Urinary bladder (tissue), 4 donors: ENCODE results near the gene MAS1. TPM values are rescaled to one million over a fixed set of nuclear protein-coding genes. Genes with fewer than 3 reads are reported as not detected.

ENCODE experiments used
- DNase-seq: peaks from one replicate; pipeline ENCODE4 v3.0.0-alpha.2; 2015; ENCODE audit errors: extremely low spot score
- H3K27ac ChIP-seq: one replicate; pipeline ENCODE4 v1.5.1; 2013; ENCODE audit warnings: low read depth, mild to moderate bottlenecking, moderate library complexity
- H3K36me3 ChIP-seq: one replicate; pipeline ENCODE4 v1.6.1; 2013; ENCODE audit warnings: mild to moderate bottlenecking, moderate library complexity; ENCODE audit not compliant: insufficient read depth
- H3K4me1 ChIP-seq: one replicate; pipeline ENCODE4 v1.6.1; 2013; ENCODE audit warnings: mild to moderate bottlenecking, moderate library complexity; ENCODE audit not compliant: insufficient read depth
- H3K4me3 ChIP-seq: one replicate; pipeline ENCODE4 v1.5.1; 2013; ENCODE audit warnings: low read depth, low read length
- WGBS: extraction: QIAGEN DNeasy Blood & Tissue Kit; methylation state at CpG from one replicate; pipeline ENCODE4 v1.1.7; 2013; 5-methylcytosine and 5-hydroxymethylcytosine counted together
- polyA plus RNA-seq: library from polyadenylated mRNA; stranded (reverse); fragments of 200-250 nt; gene quantifications from one replicate; pipeline ENCODE4 v1.2.3, GENCODE V29; 2013
- total RNA-seq: library from RNA; depleted of rRNA; stranded (reverse); fragments of >200 nt; gene quantifications from one replicate; pipeline ENCODE4 v1.2.3, GENCODE V29; 2014
- donor health status: healthy with polysubstance abuse.
- donor health status: healthy.

The MAS1 gene
- total and polyA plus RNA-seq, 2 donors, result 0.05 TPM; not detected in 1

DNA sequence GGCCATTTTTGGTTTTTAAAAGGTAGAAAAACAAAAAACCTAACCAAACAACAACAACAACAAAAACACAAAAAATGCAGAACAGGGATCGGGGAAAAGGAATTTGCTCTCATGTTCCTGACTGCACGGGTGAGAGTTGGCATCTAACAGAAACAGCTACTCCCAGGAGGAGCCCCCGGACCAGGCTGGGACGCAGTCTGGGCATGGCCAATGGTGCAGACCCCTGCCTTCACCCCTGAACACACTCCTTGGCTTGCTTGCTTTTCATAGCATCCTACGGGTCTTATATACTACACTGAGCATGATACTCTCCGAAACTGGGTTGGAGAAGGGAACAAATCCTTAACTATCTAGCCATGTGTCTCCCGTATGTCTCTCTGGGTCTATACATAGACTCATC, 587 bp upstream of the MAS1 start:
- no peak for DNase-seq
- H3K27ac ChIP-seq, result no peak overlapping the region
- no peaks in the 10 kb centered on the region for H3K36me3 ChIP-seq
- H3K4me3 ChIP-seq, result no peak overlapping the region
- WGBS, result 89% methylated on average over 7 of the region's 7 CpGs
- H3K4me1 ChIP-seq, result no peaks in the 10 kb centered on the region

DNA sequence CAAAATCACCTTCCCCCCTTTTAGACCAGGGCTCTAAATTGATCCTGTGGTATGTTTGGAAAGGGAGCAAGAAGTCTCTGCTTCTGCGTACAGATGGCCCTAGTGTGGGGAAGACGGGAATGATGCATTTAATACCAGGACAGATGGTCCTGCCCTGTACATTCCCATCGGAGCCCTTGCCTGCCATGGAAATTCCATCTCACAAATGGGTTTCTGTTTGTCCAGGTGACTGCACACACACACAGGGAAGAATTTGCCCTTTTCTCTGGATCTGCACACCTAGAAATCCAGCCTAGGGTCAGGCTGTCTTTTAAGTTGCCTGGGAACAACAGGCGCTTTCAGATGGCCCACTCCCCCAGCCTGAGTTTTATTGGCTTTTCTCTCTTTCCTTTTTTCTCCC, 1.3 kb downstream of the MAS1 start:
- WGBS, result 76% methylated on average over 4 of the region's 4 CpGs
- Histone ChIP-seq H3K27ac (no peak overlapping the region), H3K4me1 (no peaks in the 10 kb centered on the region), H3K4me3 (no peak overlapping the region), H3K36me3 (no peaks in the 10 kb centered on the region)
- DNase-seq, result no peak

- WGBS, result 93% methylated on average over 3 of the region's 3 CpGs
- Histone ChIP-seq H3K4me1 (no peaks in the 10 kb centered on the region), H3K4me3 (no peak overlapping the region), H3K36me3 (no peaks in the 10 kb centered on the region), H3K27ac (no peak overlapping the region)
- no peak for DNase-seq
Measured at GRCh38 chr6:159893064-159893463, 2.3 kb downstream of the MAS1 start.

GRCh38 chr6:159894991-159895390, 4.2 kb downstream of the MAS1 start:
- Histone ChIP-seq H3K27ac (no peak overlapping the region), H3K4me1 (no peaks in the 10 kb centered on the region), H3K4me3 (no peak overlapping the region), H3K36me3 (no peaks in the 10 kb centered on the region)
- WGBS, result 82% methylated on average over 4 of the region's 4 CpGs
- no peak for DNase-seq

- Histone ChIP-seq H3K4me1 (no peaks in the 10 kb centered on the region), H3K36me3 (no peaks in the 10 kb centered on the region), H3K27ac (no peak overlapping the region), H3K4me3 (no peak overlapping the region)
- WGBS, result 95% methylated on average over 4 of the region's 4 CpGs
- no peak for DNase-seq
Measured at GRCh38 chr6:159897603-159898002, 6.8 kb downstream of the MAS1 start.

GRCh38 chr6:159898519-159898918, 7.7 kb downstream of the MAS1 start:
- no peaks in the 10 kb centered on the region for H3K4me1 ChIP-seq
- H3K4me3 ChIP-seq, result no peak overlapping the region
- WGBS, result 79% methylated on average over 1 of the region's 1 CpG
- DNase-seq, result no peak
- no peak overlapping the region for H3K27ac ChIP-seq
- no peaks in the 10 kb centered on the region for H3K36me3 ChIP-seq

- WGBS, result 46% methylated on average over 15 of the region's 15 CpGs
Measured at GRCh38 chr6:159899994-159900745, 9.4 kb downstream of the MAS1 start.

GRCh38 chr6:159902620-159903019, 11.8 kb downstream of the MAS1 start:
- no peaks in the 10 kb centered on the region for H3K4me1 ChIP-seq
- no peaks in the 10 kb centered on the region for H3K36me3 ChIP-seq
- 48% methylated on average over 9 of the region's 9 CpGs for WGBS
- no peak overlapping the region for H3K27ac ChIP-seq
- no peak for DNase-seq
- H3K4me3 ChIP-seq, result no peak overlapping the region

More at GRCh38 chr6:159899994-159900745, 9.4 kb downstream of the MAS1 start:
- H3K27ac ChIP-seq, result no peak overlapping the region
- no peak overlapping the region for H3K4me3 ChIP-seq
- DNase-seq, result no peak
- H3K4me1 ChIP-seq, result no peaks in the 10 kb centered on the region
- no peaks in the 10 kb centered on the region for H3K36me3 ChIP-seq

- no peak for DNase-seq
- 88% methylated on average over 9 of the region's 9 CpGs for WGBS
- Histone ChIP-seq H3K4me1 (no peaks in the 10 kb centered on the region), H3K4me3 (no peak overlapping the region), H3K36me3 (no peaks in the 10 kb centered on the region), H3K27ac (no peak overlapping the region)
Measured at GRCh38 chr6:159904497-159904911, 13.7 kb downstream of the MAS1 start.

DNA sequence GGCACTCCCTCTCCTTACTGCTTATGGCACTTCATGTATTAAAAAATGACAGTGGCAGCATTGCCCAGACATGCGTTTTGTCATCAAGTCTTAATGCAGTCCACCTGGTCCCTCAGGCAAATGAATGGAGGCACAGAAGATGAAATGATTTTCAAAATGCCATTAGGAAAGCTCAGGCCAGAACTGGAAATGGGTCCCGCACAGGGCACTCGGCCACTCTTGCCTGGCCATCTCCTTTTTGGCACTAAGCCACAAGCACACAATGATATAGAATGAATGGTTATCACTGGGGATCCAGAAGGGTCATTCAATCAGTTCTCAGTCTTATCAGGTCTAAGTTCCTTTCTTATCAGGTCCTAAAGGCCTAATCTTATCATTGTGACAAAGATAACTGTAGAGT, 15.6 kb downstream of the MAS1 start:
- Histone ChIP-seq H3K4me1 (no peaks in the 10 kb centered on the region), H3K4me3 (no peak overlapping the region), H3K27ac (no peak overlapping the region), H3K36me3 (no peaks in the 10 kb centered on the region)
- 69% methylated on average over 3 of the region's 3 CpGs for WGBS
- no peak for DNase-seq

DNA sequence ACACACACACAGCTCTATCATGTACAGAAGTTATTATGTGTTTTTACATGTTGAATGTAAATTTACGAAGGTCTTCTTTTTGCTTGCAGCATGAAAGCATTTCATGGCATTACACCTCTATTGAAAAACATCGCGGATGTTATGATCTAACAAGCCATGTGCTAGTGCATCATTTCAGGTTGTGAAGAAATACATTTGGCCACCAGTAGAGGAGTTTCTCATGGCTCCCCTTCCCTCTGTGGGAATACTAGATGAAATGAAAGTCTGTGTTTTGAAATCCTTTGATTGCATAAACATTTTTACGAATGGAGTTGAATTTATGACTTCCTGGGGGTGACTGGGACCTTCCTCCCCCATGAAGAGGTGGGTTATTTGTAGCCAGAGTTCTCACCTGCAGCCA, 17.7 kb downstream of the MAS1 start:
- no peak overlapping the region for H3K4me3 ChIP-seq
- no peaks in the 10 kb centered on the region for H3K4me1 ChIP-seq
- 70% methylated on average over 4 of the region's 4 CpGs for WGBS
- H3K27ac ChIP-seq, result no peak overlapping the region
- no peaks in the 10 kb centered on the region for H3K36me3 ChIP-seq
- DNase-seq, result no peak

- 18% methylated on average over 4 of the region's 4 CpGs for WGBS
- Histone ChIP-seq H3K4me3 (no peak overlapping the region), H3K36me3 (no peaks in the 10 kb centered on the region), H3K27ac (no peak overlapping the region), H3K4me1 (no peaks in the 10 kb centered on the region)
- DNase-seq, result no peak
Measured at GRCh38 chr6:159908979-159909378, 18.2 kb downstream of the MAS1 start.

DNA sequence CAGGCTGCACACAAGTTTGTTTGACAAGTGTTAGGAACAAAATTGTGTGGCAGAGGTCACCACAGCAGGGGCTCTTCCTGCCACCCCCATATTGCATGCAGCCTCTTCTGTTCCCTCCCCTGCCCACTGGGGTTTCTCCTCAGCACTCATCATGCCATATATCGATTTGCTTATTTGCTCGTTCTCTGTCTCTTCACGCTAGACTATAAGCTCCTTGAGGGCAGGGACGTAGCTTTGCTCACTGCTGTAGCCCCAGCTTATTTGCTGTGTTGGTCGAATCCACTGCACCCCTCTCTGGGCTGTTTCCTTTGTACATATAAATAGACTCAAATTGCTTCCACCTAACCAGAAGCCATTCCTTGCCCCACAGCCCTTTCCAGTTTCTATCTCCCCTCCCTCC, 19.6 kb downstream of the MAS1 start:
- Histone ChIP-seq H3K36me3 (no peaks in the 10 kb centered on the region), H3K4me3 (no peak overlapping the region), H3K27ac (no peak overlapping the region), H3K4me1 (no peaks in the 10 kb centered on the region)
- 92% methylated on average over 5 of the region's 5 CpGs for WGBS
- DNase-seq, result no peak

- Histone ChIP-seq H3K36me3 (no peaks in the 10 kb centered on the region), H3K4me1 (no peaks in the 10 kb centered on the region), H3K4me3 (no peak overlapping the region), H3K27ac (no peak overlapping the region)
- 77% methylated on average over 2 of the region's 2 CpGs for WGBS
- DNase-seq, result no peak
Measured at GRCh38 chr6:159913375-159913774, 22.6 kb downstream of the MAS1 start.
